ENCODE measurements around the gene EPHA10.
"Not testable (repeated sequence)": the region's sequence is repeated elsewhere in the genome, so short reads cannot be mapped to it uniquely, and the experiment has no call there.

EPHA10 gene

GRCh38 chr1:37764888-37765441, at the start of gene EPHA10:
TSS of gene EPHA10 (minus strand) at chr1:37765120. CDS start at chr1:37765066, 54 bp downstream.
- DNase-seq = no peak

GRCh38 chr1:37814252-37814651, 49.3 kb upstream of the EPHA10 start:
- no peak for DNase-seq

- DNase-seq = no peak
Observed at GRCh38 chr1:37813529-37814145, 48.7 kb upstream of the EPHA10 start.

- DNase-seq = peak; percentile 75
Observed at GRCh38 chr1:37811027-37811655, 46.2 kb upstream of the EPHA10 start.

GRCh38 chr1:37809942-37810341, 45.0 kb upstream of the EPHA10 start:
- DNase-seq = no peak

DNA sequence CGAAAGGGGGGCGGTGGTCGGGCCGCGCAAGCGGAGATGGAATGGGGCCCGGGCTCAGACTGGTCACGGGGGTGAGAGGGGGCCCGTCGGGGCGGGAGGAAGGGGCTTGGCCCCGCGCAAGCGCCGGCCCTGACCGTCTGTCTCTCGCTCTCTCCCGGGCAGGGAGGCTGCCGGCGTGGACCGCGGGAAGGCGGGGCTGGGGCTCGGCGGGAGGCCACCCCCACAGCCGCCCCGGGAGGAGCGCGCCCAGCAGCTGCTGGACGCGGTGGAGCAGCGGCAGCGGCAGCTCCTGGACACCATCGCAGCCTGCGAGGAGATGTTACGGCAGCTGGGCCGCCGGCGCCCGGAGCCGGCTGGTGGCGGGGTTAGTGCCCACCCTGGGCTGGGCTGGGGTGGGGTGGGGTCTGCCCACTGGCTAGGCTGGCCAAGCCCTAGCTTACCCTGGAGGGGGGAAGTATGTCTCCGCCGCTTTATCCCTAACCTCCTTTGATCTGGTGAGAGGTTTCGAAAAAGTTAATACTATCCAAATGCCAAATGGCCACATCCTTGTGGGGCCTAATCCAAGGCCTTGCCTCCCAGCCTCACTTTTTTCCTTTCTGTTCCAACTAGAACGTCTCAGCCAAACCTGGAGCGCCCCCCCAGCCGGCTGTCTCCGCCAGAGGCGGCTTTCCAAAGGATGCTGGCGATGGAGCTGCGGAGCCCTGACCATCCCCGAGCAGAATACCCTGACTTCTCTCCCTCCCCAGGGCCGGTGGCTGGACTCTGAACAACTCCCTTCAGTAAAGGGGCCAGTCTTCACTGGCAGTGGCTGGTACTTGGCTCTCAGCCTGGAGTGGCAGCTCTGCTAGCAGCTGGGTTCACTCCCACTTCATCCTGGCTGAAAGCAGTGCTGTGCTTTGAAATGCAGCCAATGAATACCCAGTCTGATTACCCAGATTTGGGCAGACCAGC, 43.7 kb upstream of the EPHA10 start:
- DNase-seq = peak; percentile 66

- DNase-seq = peak; percentile 97
Observed at GRCh38 chr1:37807555-37808368, 42.8 kb upstream of the EPHA10 start, which contains the start of the genes C1orf122 and YRDC. TSS of gene C1orf122 (plus strand) at chr1:37807790. CDS start at chr1:37808405, 615 bp downstream. TSS of gene YRDC (minus strand) at chr1:37808208. CDS start at chr1:37808180, 28 bp downstream.

- DNase-seq = no peak
Observed at GRCh38 chr1:37807220-37807554, 42.3 kb upstream of the EPHA10 start.

GRCh38 chr1:37802439-37802838, 37.5 kb upstream of the EPHA10 start:
- DNase-seq = no peak

- no peak for DNase-seq
Observed at GRCh38 chr1:37797750-37798345, 32.9 kb upstream of the EPHA10 start.

DNA sequence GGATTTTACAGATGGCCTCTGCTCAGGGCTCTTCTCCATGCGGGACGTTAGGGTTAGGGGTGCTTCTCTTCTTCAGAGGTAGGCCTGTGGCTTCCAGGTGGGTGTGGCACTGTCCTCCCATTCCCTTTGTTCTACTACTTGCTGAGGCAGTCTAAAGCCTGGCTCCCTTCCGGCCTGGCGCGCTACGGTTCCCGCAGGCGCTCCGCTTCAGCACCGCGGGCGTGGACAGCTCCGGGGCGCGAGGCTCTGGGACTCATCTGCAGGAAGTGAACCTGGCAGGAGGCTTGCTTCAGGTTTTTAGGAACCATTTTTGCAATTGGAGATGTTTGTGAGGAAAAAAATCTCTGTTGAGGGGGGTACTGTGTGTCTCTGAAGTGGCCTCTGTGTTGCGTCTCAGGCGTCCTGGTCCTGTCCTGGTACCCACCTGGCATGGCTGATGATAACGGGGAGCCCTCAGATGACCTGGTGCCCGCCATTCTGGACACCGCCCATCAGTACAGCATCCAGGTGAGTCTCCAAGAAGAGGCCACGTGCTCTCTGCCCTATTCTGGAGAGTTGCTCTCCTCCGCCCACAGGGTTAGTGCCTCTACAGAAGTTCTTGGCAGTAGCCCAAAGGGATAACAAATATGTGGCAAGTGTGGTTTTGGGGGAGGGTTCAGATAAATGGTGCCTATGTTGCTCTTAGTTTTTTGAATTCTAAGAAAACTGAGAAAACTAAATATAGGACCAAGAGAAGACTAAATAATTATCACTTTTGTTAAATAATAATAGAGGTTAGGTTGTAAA, 30.6 kb upstream of the EPHA10 start:
- peak; percentile 65 for DNase-seq

DNA sequence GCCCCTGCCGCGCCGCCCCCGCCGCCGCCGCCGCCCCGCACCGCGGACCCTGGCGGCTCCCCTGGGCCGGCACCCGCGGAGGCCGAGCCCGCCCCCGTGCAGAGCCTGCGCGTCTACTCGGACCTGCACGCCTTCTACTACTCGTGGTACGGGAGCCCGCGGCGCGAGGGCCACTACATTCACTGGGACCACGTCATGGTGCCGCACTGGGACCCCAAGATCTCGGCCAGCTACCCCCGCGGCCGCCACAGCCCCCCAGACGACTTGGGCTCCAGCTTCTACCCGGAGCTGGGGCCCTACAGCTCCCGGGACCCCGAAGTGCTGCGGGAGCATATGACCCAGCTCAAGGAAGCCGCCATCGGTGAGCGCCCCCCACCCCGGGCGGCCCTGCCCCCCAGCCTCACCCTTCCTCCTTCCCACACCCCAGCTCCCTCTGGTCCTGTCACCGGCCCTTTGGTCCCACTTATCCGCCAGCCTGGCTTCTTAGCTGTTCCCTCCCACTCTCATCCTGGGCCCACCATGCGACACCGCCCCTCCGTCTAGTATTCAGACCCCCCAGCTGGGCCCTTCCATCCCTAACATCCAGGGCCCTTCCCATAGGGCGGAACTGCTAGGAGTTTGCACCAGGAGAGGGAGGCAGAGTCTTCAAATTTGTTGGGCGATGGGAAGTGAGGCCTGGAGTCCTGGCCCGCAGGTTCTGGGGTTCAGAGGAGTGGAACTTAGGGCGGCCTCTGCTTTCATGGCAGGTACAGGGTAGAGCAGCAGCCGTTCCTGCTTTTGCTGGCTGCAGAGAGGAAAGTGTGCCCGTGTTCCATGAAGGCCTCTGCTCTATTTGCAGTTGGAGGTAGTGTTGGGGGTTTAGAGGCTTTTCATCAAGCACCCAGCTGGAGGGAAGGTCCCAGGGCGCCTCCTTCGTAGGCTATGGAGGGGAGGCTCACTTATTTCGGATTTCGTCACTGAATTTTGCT, 29.7 kb upstream of the EPHA10 start:
- no peak for DNase-seq

GRCh38 chr1:37793773-37794371, 29.0 kb upstream of the EPHA10 start, which contains the start of gene MANEAL:
TSS of gene MANEAL (plus strand) at chr1:37793847. CDS start at chr1:37794183, 336 bp downstream.
- DNase-seq = peak; percentile 58

- DNase-seq = no peak
Observed at GRCh38 chr1:37792943-37793686, 28.2 kb upstream of the EPHA10 start.

GRCh38 chr1:37782491-37782890, 17.6 kb upstream of the EPHA10 start:
- no peak for DNase-seq

DNA sequence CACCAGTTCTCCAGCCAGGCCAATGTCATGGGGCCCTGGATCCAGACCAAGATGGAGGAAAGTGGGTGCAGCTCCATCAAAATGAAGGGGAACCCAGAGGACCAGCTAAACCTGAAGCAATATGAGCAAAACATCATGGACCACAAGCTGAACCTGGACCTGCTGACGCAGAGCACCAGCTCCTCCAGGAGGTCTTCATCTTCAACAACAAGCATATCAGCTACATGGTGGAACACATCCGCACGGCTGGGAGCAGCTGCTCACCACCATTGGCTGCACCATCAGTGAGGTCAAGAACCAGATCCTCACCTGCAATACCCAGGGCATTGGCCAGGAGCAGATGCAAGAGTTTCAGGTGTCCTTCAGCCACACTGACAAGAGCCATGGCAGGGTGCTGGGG, 13.7 kb upstream of the EPHA10 start:
- no peak for DNase-seq

DNA sequence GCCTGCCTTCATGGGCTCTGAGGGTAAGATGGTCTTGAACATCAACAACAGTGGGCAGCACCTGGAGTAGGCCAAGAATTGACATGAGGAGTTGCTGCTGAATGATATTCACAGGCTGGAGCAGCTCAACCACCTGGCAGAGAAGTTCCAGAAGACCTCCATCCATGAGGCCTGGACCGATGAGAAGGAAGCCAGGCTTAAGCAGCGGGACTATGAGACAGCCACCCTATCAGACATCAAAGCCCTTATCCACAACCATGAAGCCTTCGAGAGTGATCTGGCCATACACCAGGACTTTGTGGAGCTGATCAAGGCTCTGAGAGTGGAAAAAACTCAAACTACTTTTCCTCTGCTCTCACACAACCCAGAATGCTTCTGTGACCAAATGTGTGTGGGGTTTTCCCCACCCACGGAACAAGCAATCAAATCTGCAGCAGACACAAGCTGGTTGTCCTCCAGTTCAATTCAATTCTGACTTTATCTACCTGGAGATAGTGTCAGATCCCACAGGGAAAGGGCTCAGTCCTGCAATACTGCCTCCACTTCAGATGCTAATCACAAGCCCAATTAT, 12.1 kb upstream of the EPHA10 start:
- peak; percentile 54 for DNase-seq

DNA sequence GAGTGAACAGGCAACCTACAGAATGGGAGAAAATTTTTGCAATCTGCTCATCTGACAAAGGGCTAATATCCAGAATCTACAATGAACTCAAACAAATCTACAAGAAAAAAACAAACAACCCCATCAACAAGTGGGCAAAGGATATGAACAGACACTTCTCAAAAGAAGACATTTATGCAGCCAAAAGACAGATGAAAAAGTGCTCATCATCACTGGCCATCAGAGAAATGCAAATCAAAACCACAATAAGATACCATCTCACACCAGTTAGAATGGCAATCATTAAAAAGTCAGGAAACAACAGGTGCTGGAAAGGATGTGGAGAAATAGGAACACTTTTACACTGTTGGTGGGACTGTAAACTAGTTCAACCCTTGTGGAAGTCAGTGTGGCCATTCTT, 6.5 kb upstream of the EPHA10 start:
- DNase-seq = not testable (repeated sequence)

Measured in stimulated activated CD4-positive, alpha-beta T cell treated with anti-CD3 and anti-CD28 coated beads, Interleukin-15, amount 100 ng/mL, for 24 hours (primary cell).